HG02763 (cell line): ENCODE measurements around the gene MEFV.
"Not testable (repeated sequence)": the region's sequence is repeated elsewhere in the genome, so short reads cannot be mapped to it uniquely, and the experiment has no call there.

ENCODE experiments used
- ATAC-seq: cut with Tn5 transposase; IDR thresholded peaks from one replicate; pipeline ENCODE4 v1.9.1; 2021; ENCODE audit warnings: mild to moderate bottlenecking, moderate library complexity; ENCODE audit not compliant: unreplicated experiment

Gene MEFV

GRCh38 chr16:3223913-3224515 lies 32.4 kb downstream of the MEFV start:
- no peak for ATAC-seq

- ATAC-seq: no peak
Observed at GRCh38 chr16:3220839-3221238, 35.6 kb downstream of the MEFV start.

- no peak for ATAC-seq
Observed at GRCh38 chr16:3216263-3216640, 40.2 kb downstream of the MEFV start.

GRCh38 chr16:3215601-3216262 lies 40.7 kb downstream of the MEFV start:
- ATAC-seq: no peak

- ATAC-seq: no peak
Observed at GRCh38 chr16:3214904-3215600, 41.4 kb downstream of the MEFV start.

GRCh38 chr16:3212567-3212966 lies 43.9 kb downstream of the MEFV start:
- ATAC-seq: no peak

GRCh38 chr16:3212006-3212405 lies 44.4 kb downstream of the MEFV start:
- no peak for ATAC-seq

- no peak for ATAC-seq
Observed at GRCh38 chr16:3207086-3207953, 49.1 kb downstream of the MEFV start.

- not testable (repeated sequence) for ATAC-seq
Observed at GRCh38 chr16:3205939-3206338, 50.5 kb downstream of the MEFV start.

- no peak for ATAC-seq
Observed at GRCh38 chr16:3202903-3203539, 53.4 kb downstream of the MEFV start.

- ATAC-seq: no peak
Observed at GRCh38 chr16:3198334-3199072, 57.9 kb downstream of the MEFV start.

- not testable (repeated sequence) for ATAC-seq
Observed at GRCh38 chr16:3197694-3198333, 58.6 kb downstream of the MEFV start.

- ATAC-seq: no peak
Observed at GRCh38 chr16:3195975-3196374, 60.5 kb downstream of the MEFV start.

- no peak for ATAC-seq
Observed at GRCh38 chr16:3194792-3195191, 61.6 kb downstream of the MEFV start.

GRCh38 chr16:3193221-3194212 lies 62.9 kb downstream of the MEFV start:
- no peak for ATAC-seq

- no peak for ATAC-seq
Observed at GRCh38 chr16:3192476-3193019, 63.9 kb downstream of the MEFV start.
